CD4-positive, alpha-beta T cell treated with Interleukin-1 beta for 1 hour (primary cell): ENCODE results near the gene TUBB8B.
"Not testable (repeated sequence)": the region's sequence is repeated elsewhere in the genome, so short reads cannot be mapped to it uniquely, and the experiment has no call there.

Source experiments
- DNase-seq, 2 donors: peaks; one replicate each; pipeline ENCODE4 v3.0.0-alpha.2; 2020 to 2022

TUBB8B gene

GRCh38 chr18:11383-12274 lies 37.8 kb downstream of the TUBB8B start:
- not testable (repeated sequence) for DNase-seq

- not testable (repeated sequence) for DNase-seq
Observed at GRCh38 chr18:10624-11184, 38.7 kb downstream of the TUBB8B start.

GRCh38 chr18:9937-10336 lies 39.5 kb downstream of the TUBB8B start:
- peak in 1 of 2 donors; percentile 33 for DNase-seq
